ENCODE results near the gene USH1C.

The USH1C gene

DNA sequence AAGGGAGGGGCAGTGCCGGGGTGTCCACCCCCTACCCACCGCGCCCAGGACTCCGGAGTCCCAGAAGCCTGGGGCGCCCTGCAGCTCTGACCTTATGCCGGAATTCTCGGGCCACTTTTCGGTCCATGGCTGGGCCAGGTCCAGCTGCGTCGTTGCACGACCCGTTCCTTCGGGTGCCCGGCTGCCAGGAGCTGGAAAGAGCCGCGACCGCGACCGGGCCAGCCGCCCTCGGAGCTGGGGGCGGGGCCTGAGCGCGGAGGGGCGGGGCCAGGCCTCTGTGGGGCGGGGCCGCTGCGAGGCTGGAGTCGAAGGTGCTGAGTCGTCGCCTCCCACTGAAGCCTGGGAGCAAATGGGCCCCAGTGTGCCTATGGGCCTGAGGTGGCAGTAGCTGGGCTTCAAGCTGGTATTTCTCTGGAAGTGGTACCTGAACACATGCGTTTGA is at the start of gene USH1C:
Gene USH1C, minus strand, starts transcription at position 236 of the 442 bp plus-strand sequence. Its CDS starts 109 bp downstream, at position 127.
- H3K4me1 Mint-ChIP-seq (ENCODE audit: low read depth), result peaks cover 3% of the 10 kb centered on the region
- no peak within 1 kb of the TSS for H3K27ac Mint-ChIP-seq
- H3K27me3 Mint-ChIP-seq, result peaks cover 12% of the 10 kb centered on the region
- H3K36me3 Mint-ChIP-seq, result no peaks in the 10 kb centered on the region
- H3K9me3 Mint-ChIP-seq (ENCODE audit: low read depth), result no peaks in the 10 kb centered on the region
- peak within 1 kb of the TSS; percentile 30 for H3K4me3 Mint-ChIP-seq

GRCh38 chr11:17593466-17594245 is 49.4 kb upstream of the USH1C start:
- H3K4me3 Mint-ChIP-seq, result no peak overlapping the region
- H3K4me1 Mint-ChIP-seq (ENCODE audit: low read depth), result no peaks in the 10 kb centered on the region
- H3K27me3 Mint-ChIP-seq, result peaks cover 9% of the 10 kb centered on the region
- H3K36me3 Mint-ChIP-seq, result no peaks in the 10 kb centered on the region
- H3K27ac Mint-ChIP-seq, result no peak overlapping the region
- no peaks in the 10 kb centered on the region for H3K9me3 Mint-ChIP-seq (ENCODE audit: low read depth)

- Mint-ChIP-seq H3K4me1 (ENCODE audit: low read depth) (no peaks in the 10 kb centered on the region), H3K9me3 (ENCODE audit: low read depth) (no peaks in the 10 kb centered on the region), H3K4me3 (no peak overlapping the region), H3K27me3 (peaks cover 11% of the 10 kb centered on the region), H3K36me3 (no peaks in the 10 kb centered on the region), H3K27ac (no peak overlapping the region)
Observed at GRCh38 chr11:17591293-17591692, 47.1 kb upstream of the USH1C start.

- no peaks in the 10 kb centered on the region for H3K4me1 Mint-ChIP-seq (ENCODE audit: low read depth)
- H3K9me3 Mint-ChIP-seq (ENCODE audit: low read depth), result no peaks in the 10 kb centered on the region
- no peak overlapping the region for H3K4me3 Mint-ChIP-seq
- no peaks in the 10 kb centered on the region for H3K36me3 Mint-ChIP-seq
- peaks cover 12% of the 10 kb centered on the region for H3K27me3 Mint-ChIP-seq
- no peak overlapping the region for H3K27ac Mint-ChIP-seq
Observed at GRCh38 chr11:17590463-17590862, 46.2 kb upstream of the USH1C start.

DNA sequence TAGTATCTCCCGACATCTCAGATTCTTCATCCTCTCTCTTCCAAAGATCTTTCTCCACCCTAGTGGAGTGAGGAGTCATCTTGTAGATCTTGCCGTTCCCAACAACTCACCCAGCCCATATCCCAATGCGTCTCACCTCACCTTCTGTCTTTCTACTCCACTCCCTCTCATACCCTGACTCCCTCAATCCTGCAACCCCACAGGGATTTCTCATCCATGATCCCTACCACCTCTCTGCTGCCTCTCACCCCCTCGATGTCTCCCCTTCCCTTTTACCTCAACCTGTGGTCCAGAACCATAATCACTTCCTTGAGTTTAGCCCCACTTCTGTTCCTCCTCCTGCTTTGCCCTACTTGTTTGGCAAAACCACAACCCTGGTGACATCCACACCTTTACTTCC is 44.5 kb upstream of the USH1C start:
- H3K27me3 Mint-ChIP-seq, result peaks cover 8% of the 10 kb centered on the region
- H3K27ac Mint-ChIP-seq, result no peak overlapping the region
- no peaks in the 10 kb centered on the region for H3K9me3 Mint-ChIP-seq (ENCODE audit: low read depth)
- H3K4me3 Mint-ChIP-seq, result no peak overlapping the region
- H3K36me3 Mint-ChIP-seq, result no peaks in the 10 kb centered on the region
- H3K4me1 Mint-ChIP-seq (ENCODE audit: low read depth), result no peaks in the 10 kb centered on the region

- Mint-ChIP-seq H3K27me3 (peaks cover 8% of the 10 kb centered on the region), H3K4me1 (ENCODE audit: low read depth) (no peaks in the 10 kb centered on the region), H3K4me3 (no peak overlapping the region)
Observed at GRCh38 chr11:17588166-17588565, 44.0 kb upstream of the USH1C start.

GRCh38 chr11:17585911-17586695 is 41.9 kb upstream of the USH1C start:
- Mint-ChIP-seq H3K4me1 (ENCODE audit: low read depth) (no peaks in the 10 kb centered on the region), H3K27me3 (peaks cover 4% of the 10 kb centered on the region), H3K36me3 (no peaks in the 10 kb centered on the region), H3K4me3 (no peak overlapping the region), H3K27ac (no peak overlapping the region), H3K9me3 (ENCODE audit: low read depth) (no peaks in the 10 kb centered on the region)

More at GRCh38 chr11:17588166-17588565, 44.0 kb upstream of the USH1C start:
- Mint-ChIP-seq H3K27ac (no peak overlapping the region), H3K9me3 (ENCODE audit: low read depth) (no peaks in the 10 kb centered on the region), H3K36me3 (no peaks in the 10 kb centered on the region)

DNA sequence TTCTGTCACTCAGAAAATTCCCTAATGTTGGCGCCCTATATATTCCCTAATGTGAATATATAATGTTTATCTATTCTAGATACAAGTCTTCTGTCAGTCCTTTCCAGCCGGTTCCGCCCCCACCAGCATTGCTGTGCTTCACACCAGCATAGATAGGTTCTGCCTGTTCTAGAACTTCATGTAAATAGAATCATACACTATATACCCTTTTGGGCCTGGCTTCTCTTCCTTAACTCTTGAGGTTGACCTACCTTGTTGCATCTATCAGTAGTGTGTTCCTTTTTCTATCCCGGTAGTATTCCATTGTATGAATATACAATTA is 37.5 kb upstream of the USH1C start:
- no peak overlapping the region for H3K27ac Mint-ChIP-seq
- H3K9me3 Mint-ChIP-seq (ENCODE audit: low read depth), result no peaks in the 10 kb centered on the region
- no peak overlapping the region for H3K4me3 Mint-ChIP-seq
- H3K27me3 Mint-ChIP-seq, result peaks cover 5% of the 10 kb centered on the region
- no peaks in the 10 kb centered on the region for H3K4me1 Mint-ChIP-seq (ENCODE audit: low read depth)
- no peaks in the 10 kb centered on the region for H3K36me3 Mint-ChIP-seq

GRCh38 chr11:17581036-17581731 is 37.0 kb upstream of the USH1C start:
- Mint-ChIP-seq H3K4me1 (ENCODE audit: low read depth) (no peaks in the 10 kb centered on the region), H3K27ac (no peak overlapping the region), H3K9me3 (ENCODE audit: low read depth) (no peaks in the 10 kb centered on the region), H3K36me3 (no peaks in the 10 kb centered on the region), H3K27me3 (peaks cover 5% of the 10 kb centered on the region), H3K4me3 (no peak overlapping the region)

- H3K4me3 Mint-ChIP-seq, result no peak overlapping the region
- no peak overlapping the region for H3K27ac Mint-ChIP-seq
- H3K36me3 Mint-ChIP-seq, result no peaks in the 10 kb centered on the region
- H3K27me3 Mint-ChIP-seq, result peaks cover 4% of the 10 kb centered on the region
- no peaks in the 10 kb centered on the region for H3K4me1 Mint-ChIP-seq (ENCODE audit: low read depth)
- H3K9me3 Mint-ChIP-seq (ENCODE audit: low read depth), result no peaks in the 10 kb centered on the region
Observed at GRCh38 chr11:17580271-17580670, 36.1 kb upstream of the USH1C start.

- Mint-ChIP-seq H3K36me3 (no peaks in the 10 kb centered on the region), H3K4me3 (no peak overlapping the region), H3K9me3 (ENCODE audit: low read depth) (no peaks in the 10 kb centered on the region), H3K27me3 (peaks cover 4% of the 10 kb centered on the region), H3K4me1 (ENCODE audit: low read depth) (no peaks in the 10 kb centered on the region), H3K27ac (no peak overlapping the region)
Observed at GRCh38 chr11:17579451-17579850, 35.2 kb upstream of the USH1C start.

- Mint-ChIP-seq H3K36me3 (no peaks in the 10 kb centered on the region), H3K27ac (no peak overlapping the region), H3K4me3 (no peak overlapping the region), H3K4me1 (ENCODE audit: low read depth) (no peaks in the 10 kb centered on the region), H3K9me3 (ENCODE audit: low read depth) (no peaks in the 10 kb centered on the region), H3K27me3 (peaks cover 4% of the 10 kb centered on the region)
Observed at GRCh38 chr11:17578958-17579357, 34.7 kb upstream of the USH1C start.

DNA sequence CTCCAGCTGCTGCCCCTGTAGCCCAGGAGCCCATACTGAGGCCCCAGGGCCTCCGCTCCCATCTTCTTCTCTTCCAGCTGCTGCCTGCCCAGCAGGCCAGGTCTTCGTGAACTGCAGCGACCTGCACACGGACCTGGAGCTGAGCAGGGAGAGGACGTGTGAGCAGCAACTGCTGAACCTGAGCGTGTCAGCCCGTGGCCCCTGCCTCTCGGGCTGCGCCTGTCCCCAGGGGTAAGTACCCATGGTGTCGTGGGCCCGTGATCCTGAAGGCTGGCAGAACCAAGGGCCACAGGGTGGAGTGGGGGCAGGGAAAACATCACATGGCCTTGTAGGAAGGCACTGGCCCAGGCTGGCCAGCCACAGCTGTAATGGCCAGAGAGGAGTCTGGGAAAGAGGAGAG is 34.1 kb upstream of the USH1C start:
- no peak overlapping the region for H3K27ac Mint-ChIP-seq
- no peaks in the 10 kb centered on the region for H3K9me3 Mint-ChIP-seq (ENCODE audit: low read depth)
- H3K4me3 Mint-ChIP-seq, result no peak overlapping the region
- H3K4me1 Mint-ChIP-seq (ENCODE audit: low read depth), result peaks cover 3% of the 10 kb centered on the region
- H3K36me3 Mint-ChIP-seq, result no peaks in the 10 kb centered on the region
- peaks cover 5% of the 10 kb centered on the region for H3K27me3 Mint-ChIP-seq

DNA sequence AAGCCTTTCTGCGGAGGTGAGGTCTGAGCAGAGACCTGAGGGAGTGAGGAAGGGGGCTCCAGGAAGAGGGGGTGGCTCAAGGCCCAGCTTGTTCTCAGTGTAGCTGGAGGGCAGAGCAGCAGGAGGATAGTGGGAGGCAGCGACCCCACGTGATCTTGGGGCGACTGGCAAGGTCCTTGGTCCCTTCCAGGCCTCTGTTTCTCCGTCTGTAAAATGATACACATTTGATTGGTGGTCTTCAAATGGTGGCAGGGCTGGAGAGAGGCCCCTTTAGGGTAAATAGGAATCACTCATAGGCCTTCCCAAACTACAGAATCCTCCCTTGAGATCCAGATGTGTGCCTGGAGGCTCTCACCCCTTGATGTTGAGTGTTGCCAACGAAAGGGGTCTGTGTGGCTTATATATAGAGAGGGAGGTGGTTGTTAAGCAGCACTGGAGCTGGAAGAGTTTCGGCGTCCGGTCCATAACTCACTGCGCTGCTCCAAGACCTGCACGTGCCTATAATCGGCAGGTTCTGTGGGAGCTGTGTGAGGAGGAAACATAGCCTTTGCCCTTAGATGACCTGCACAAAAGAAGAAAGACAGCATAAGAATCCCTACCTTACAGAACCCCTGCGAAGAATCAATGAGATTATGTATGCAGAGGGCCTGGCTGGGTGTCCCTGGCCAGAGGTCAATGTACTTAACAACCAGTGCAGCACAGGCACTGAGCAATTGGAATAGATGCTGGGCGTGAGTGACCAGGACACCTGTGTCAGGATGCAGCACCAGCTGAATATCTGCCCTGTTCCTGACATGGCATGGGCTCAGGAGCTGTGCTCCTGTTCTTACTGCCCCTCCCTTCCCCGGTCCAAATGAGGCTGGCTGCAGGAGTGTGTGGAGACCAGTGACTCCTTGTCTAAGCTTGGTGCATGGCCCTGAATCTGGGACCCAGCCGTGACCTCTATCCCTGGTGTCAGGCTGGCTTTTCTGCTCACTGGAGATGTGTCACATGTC is 31.5 kb upstream of the USH1C start:
- no peak overlapping the region for H3K4me3 Mint-ChIP-seq

More for the DNA sequence above, 31.5 kb upstream of the USH1C start:
- Mint-ChIP-seq H3K4me1 (ENCODE audit: low read depth) (peaks cover 3% of the 10 kb centered on the region), H3K27ac (no peak overlapping the region), H3K36me3 (no peaks in the 10 kb centered on the region), H3K27me3 (peaks cover 3% of the 10 kb centered on the region), H3K9me3 (ENCODE audit: low read depth) (no peaks in the 10 kb centered on the region)

Measured in activated naive CD8-positive, alpha-beta T cell (primary cell).